OCI-M2 (cell line): ENCODE results near the gene ZNF174.

ENCODE experiments used
- DNase-seq: peaks from one replicate; lab custom pipeline; 2025; ENCODE audit not compliant: unreplicated experiment; lab: John Stamatoyannopoulos, UW

The ZNF174 gene

GRCh38 chr16:3400779-3401688 lies at the start of gene ZNF174, which contains the start of gene ZSCAN32:
Gene ZNF174, plus strand, starts transcription at chr16:3401215. Its CDS starts 790 bp downstream, at chr16:3402005.
Gene ZSCAN32, minus strand, starts transcription at chr16:3401004. Its CDS starts 3,447 bp downstream, at chr16:3397557.
- peak; percentile 70 for DNase-seq

- no peak for DNase-seq
Observed at GRCh38 chr16:3355589-3355988, 45.4 kb upstream of the ZNF174 start, which contains the start of gene OR2C1. Gene OR2C1, plus strand, starts transcription at chr16:3355889. Its CDS starts 52 bp downstream, at chr16:3355941.

GRCh38 chr16:3356118-3356517 lies 44.9 kb upstream of the ZNF174 start:
- DNase-seq: no peak

GRCh38 chr16:3358871-3359270 lies 42.1 kb upstream of the ZNF174 start:
- no peak for DNase-seq

- no peak for DNase-seq
Observed at GRCh38 chr16:3362931-3363330, 38.1 kb upstream of the ZNF174 start.

- no peak for DNase-seq
Observed at GRCh38 chr16:3363793-3364192, 37.2 kb upstream of the ZNF174 start.

GRCh38 chr16:3364774-3365427 lies 36.1 kb upstream of the ZNF174 start:
- DNase-seq: peak; percentile 94

- no peak for DNase-seq
Observed at GRCh38 chr16:3369073-3369472, 31.9 kb upstream of the ZNF174 start.

- no peak for DNase-seq
Observed at GRCh38 chr16:3375680-3376079, 25.3 kb upstream of the ZNF174 start.

GRCh38 chr16:3377917-3378316 lies 23.1 kb upstream of the ZNF174 start:
- DNase-seq: no peak

GRCh38 chr16:3383045-3383448 lies 18.0 kb upstream of the ZNF174 start:
- no peak for DNase-seq

GRCh38 chr16:3388325-3388724 lies 12.7 kb upstream of the ZNF174 start:
- peak; percentile 73 for DNase-seq

- peak; percentile 64 for DNase-seq
Observed at GRCh38 chr16:3389663-3390338, 11.2 kb upstream of the ZNF174 start.

GRCh38 chr16:3400446-3400778 lies 603 bp upstream of the ZNF174 start:
- no peak for DNase-seq

- peak; percentile 29 for DNase-seq
Observed at GRCh38 chr16:3401719-3402397, 843 bp downstream of the ZNF174 start.

- no peak for DNase-seq
Observed at GRCh38 chr16:3408561-3409197, 7.7 kb downstream of the ZNF174 start.

- no peak for DNase-seq
Observed at GRCh38 chr16:3413730-3414379, 12.8 kb downstream of the ZNF174 start.

- DNase-seq: no peak
Observed at GRCh38 chr16:3431779-3432219, 30.8 kb downstream of the ZNF174 start.

- no peak for DNase-seq
Observed at GRCh38 chr16:3434373-3434772, 33.4 kb downstream of the ZNF174 start.

GRCh38 chr16:3439637-3440036 lies 38.6 kb downstream of the ZNF174 start:
- DNase-seq: no peak
